Activated CD8-positive, alpha-beta T cell treated with anti-CD3 and anti-CD28 coated beads, Interleukin-2, amount 10 ng/mL, durations not matched to agents 7 days and 5 days (primary cell): Measurements from ENCODE around the gene HSPA12B. TPM values are rescaled to one million over a fixed set of nuclear protein-coding genes. Genes with fewer than 3 reads are reported as not detected.

Experiments
- ATAC-seq: fragments of 150-1000 bp; cut with Tn5 transposase; one replicate; pipeline ENCODE4 v1.10.0; 2021; ENCODE audit warnings: moderate library complexity
- CTCF ChIA-PET: fragments of 350-600 bp; sonication (Branson Sonifier 250); formaldehyde crosslinking; loops from one replicate; lab custom pipeline; 2021; ENCODE audit warnings: antibody characterized with exemption; lab: Charles Lee
- POLR2A ChIA-PET: fragments of 350-600 bp; sonication (Branson Sonifier 250); formaldehyde crosslinking; loops from one replicate; lab custom pipeline; 2021; ENCODE audit warnings: antibody characterized with exemption; lab: Charles Lee
- DNase-seq: peaks from one replicate; pipeline ENCODE4 v3.0.0-alpha.2; 2020
- H3K27ac Mint-ChIP-seq: one replicate; pipeline ENCODE4 v1.8.0; 2021; ENCODE audit warnings: mild to moderate bottlenecking, mixed read lengths
- H3K27me3 Mint-ChIP-seq: one replicate; pipeline ENCODE4 v1.8.0; 2021; ENCODE audit warnings: low read depth, mixed read lengths
- H3K36me3 Mint-ChIP-seq: one replicate; pipeline ENCODE4 v1.8.0; 2021; ENCODE audit warnings: low read depth, mixed read lengths
- H3K4me1 Mint-ChIP-seq: one replicate; pipeline ENCODE4 v1.8.0; 2021; ENCODE audit warnings: low read depth, mixed read lengths
- H3K4me3 Mint-ChIP-seq: one replicate; pipeline ENCODE4 v1.8.0; 2021; ENCODE audit warnings: mild to moderate bottlenecking, mixed read lengths
- H3K9me3 Mint-ChIP-seq: one replicate; pipeline ENCODE4 v1.8.0; 2022; ENCODE audit warnings: mixed read lengths; ENCODE audit not compliant: insufficient read depth
- total RNA-seq, 2 experiments: library from RNA; stranded (reverse); gene quantifications; one replicate each; pipeline ENCODE4 v1.2.3, GENCODE V29; 2021

The HSPA12B gene
- total RNA-seq, 2 experiments from 2014 or later: not detected

DNA sequence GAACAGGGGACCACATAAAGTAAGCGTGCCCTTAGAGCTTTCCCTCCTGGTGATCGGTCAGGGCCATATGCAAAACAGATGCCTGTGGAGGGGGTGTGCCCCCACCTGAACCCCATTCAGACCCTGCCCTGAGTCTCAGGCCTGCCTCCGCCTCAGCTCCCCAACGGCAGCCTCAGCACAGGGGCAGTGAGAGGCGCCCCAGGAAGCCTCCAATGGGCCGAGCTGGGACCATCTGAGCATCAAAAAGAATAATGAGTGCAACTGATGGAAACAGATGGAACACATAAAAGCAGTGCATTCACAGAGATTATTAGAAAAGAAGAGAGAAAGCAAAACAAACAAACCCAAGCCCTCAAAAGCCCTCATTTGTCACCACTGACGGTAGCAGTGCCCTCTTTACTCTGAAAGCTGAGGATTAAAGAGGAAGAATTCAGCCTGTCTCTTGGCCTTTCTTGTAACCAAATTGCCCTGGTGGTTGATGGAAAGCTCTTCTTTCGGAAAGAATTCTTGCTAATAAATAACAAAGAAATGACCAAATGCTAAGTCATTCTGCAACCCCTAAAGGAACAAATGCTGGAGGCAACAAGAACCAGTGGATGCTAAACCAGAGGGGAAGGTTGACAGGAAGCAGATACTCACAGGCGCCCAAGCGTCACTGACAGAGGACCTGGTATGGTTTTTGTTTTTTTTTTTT lies 28.3 kb downstream of the HSPA12B start:
- peaks cover 5% of the 10 kb centered on the region for H3K4me1 Mint-ChIP-seq
- ATAC-seq (no peak), DNase-seq (no peak)
- H3K27ac Mint-ChIP-seq: no peak overlapping the region
- CTCF ChIA-PET: interaction anchor here (1.0 to 2.1 kb wide), 3 partner anchors 8 to 94 kb away, joined by 3 to 9 read pairs (median 6); partner anchors contain the start of gene CENPB
- H3K4me3 Mint-ChIP-seq: no peak overlapping the region
- POLR2A ChIA-PET: no interaction called here
- H3K9me3 Mint-ChIP-seq: no peaks in the 10 kb centered on the region
- no peaks in the 10 kb centered on the region for H3K27me3 Mint-ChIP-seq
- H3K36me3 Mint-ChIP-seq: peaks cover 12% of the 10 kb centered on the region

GRCh38 chr20:3763671-3764601 lies 31.5 kb downstream of the HSPA12B start:
- Mint-ChIP-seq H3K36me3 (no peaks in the 10 kb centered on the region), H3K27me3 (no peaks in the 10 kb centered on the region), H3K27ac (no peak overlapping the region), H3K4me1 (peaks cover 26% of the 10 kb centered on the region), H3K9me3 (no peaks in the 10 kb centered on the region), H3K4me3 (no peak overlapping the region)
- CTCF ChIA-PET: interaction anchor here (1.0 to 5.8 kb wide), 2 partner anchors 11 to 56 kb away, joined by 3 to 33 read pairs; partner anchors contain the start of gene AP5S1
- POLR2A ChIA-PET: no interaction called here
- no peak for DNase-seq
- ATAC-seq: no peak

- H3K27me3 Mint-ChIP-seq: no peaks in the 10 kb centered on the region
- POLR2A ChIA-PET: no interaction called here
Measured at GRCh38 chr20:3764659-3765058, 32.2 kb downstream of the HSPA12B start.

GRCh38 chr20:3765171-3765882 lies 32.8 kb downstream of the HSPA12B start:
- ChIA-PET CTCF (interaction anchor here (1.2 to 5.8 kb wide), 6 partner anchors 12 to 90 kb away, joined by 3 to 33 read pairs (median 4); partner anchors contain the start of gene CENPB), POLR2A (interaction anchor here (1.2 kb wide), 1 partner anchor 21 kb away, joined by 3 read pairs; the partner anchor contains the start of gene CENPB)
- ATAC-seq (no peak), DNase-seq (no peak)
- H3K27me3 Mint-ChIP-seq: no peaks in the 10 kb centered on the region
- no peaks in the 10 kb centered on the region for H3K36me3 Mint-ChIP-seq
- H3K4me1 Mint-ChIP-seq: peaks cover 30% of the 10 kb centered on the region
- no peak overlapping the region for H3K27ac Mint-ChIP-seq
- H3K9me3 Mint-ChIP-seq: no peaks in the 10 kb centered on the region
- H3K4me3 Mint-ChIP-seq: peak overlapping the region; percentile 10

More at GRCh38 chr20:3764659-3765058, 32.2 kb downstream of the HSPA12B start:
- no peaks in the 10 kb centered on the region for H3K9me3 Mint-ChIP-seq
- CTCF ChIA-PET: interaction anchor here (1.0 to 5.8 kb wide), 3 partner anchors 12 to 88 kb away, joined by 3 to 33 read pairs (median 7); partner anchors contain the start of gene AP5S1
- no peak for ATAC-seq
- no peaks in the 10 kb centered on the region for H3K36me3 Mint-ChIP-seq
- no peak overlapping the region for H3K4me3 Mint-ChIP-seq
- no peak overlapping the region for H3K27ac Mint-ChIP-seq
- no peak for DNase-seq
- H3K4me1 Mint-ChIP-seq: peaks cover 30% of the 10 kb centered on the region

- peak overlapping the region; percentile 89 for H3K4me3 Mint-ChIP-seq
- no peak for DNase-seq
- no peaks in the 10 kb centered on the region for H3K27me3 Mint-ChIP-seq
- H3K36me3 Mint-ChIP-seq: no peaks in the 10 kb centered on the region
- peaks cover 30% of the 10 kb centered on the region for H3K4me1 Mint-ChIP-seq
- ChIA-PET POLR2A (interaction anchor here (1.2 to 2.7 kb wide), 2 partner anchors 13 to 20 kb away, joined by 3 to 15 read pairs; partner anchors contain the start of gene CENPB), CTCF (interaction anchor here (0.7 to 5.8 kb wide), 10 partner anchors 9 to 314 kb away, joined by 3 to 33 read pairs (median 6); partner anchors contain the start of genes AP5S1, CENPB and SPEF1)
- no peaks in the 10 kb centered on the region for H3K9me3 Mint-ChIP-seq
- H3K27ac Mint-ChIP-seq: no peak overlapping the region
- ATAC-seq: no peak
Measured at GRCh38 chr20:3766422-3767109, 34.1 kb downstream of the HSPA12B start.

DNA sequence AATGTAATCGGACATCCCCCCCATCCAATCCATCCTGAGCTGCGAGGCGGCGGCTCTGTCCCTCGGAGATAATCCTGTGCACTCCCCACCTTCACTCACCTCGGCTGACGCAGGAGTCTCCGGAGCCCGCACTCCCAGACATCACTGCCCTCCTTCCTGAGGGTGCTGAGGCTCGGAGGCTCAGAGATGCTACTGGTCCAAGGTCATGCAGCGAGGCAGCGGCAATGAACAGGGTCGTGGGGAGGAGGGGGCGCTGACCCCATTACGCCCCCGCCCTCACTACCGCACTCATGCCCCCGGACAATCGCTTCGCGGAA lies 34.6 kb downstream of the HSPA12B start:
- peak overlapping the region; percentile 14 for H3K27ac Mint-ChIP-seq
- DNase-seq: peak; percentile 42
- POLR2A ChIA-PET: interaction anchor here (1.4 to 2.7 kb wide), 4 partner anchors 12 to 19 kb away, joined by 3 to 15 read pairs (median 12); partner anchors contain the start of genes CENPB and SPEF1
- H3K27me3 Mint-ChIP-seq: no peaks in the 10 kb centered on the region
- H3K4me1 Mint-ChIP-seq: peaks cover 30% of the 10 kb centered on the region
- no peaks in the 10 kb centered on the region for H3K36me3 Mint-ChIP-seq
- H3K4me3 Mint-ChIP-seq: peak overlapping the region; percentile 89
- no peaks in the 10 kb centered on the region for H3K9me3 Mint-ChIP-seq
- CTCF ChIA-PET: interaction anchor here (1.2 to 5.8 kb wide), 10 partner anchors 9 to 90 kb away, joined by 4 to 33 read pairs (median 16); partner anchors contain the start of genes AP5S1, CENPB and SPEF1
- peak; percentile 6 for ATAC-seq

DNA sequence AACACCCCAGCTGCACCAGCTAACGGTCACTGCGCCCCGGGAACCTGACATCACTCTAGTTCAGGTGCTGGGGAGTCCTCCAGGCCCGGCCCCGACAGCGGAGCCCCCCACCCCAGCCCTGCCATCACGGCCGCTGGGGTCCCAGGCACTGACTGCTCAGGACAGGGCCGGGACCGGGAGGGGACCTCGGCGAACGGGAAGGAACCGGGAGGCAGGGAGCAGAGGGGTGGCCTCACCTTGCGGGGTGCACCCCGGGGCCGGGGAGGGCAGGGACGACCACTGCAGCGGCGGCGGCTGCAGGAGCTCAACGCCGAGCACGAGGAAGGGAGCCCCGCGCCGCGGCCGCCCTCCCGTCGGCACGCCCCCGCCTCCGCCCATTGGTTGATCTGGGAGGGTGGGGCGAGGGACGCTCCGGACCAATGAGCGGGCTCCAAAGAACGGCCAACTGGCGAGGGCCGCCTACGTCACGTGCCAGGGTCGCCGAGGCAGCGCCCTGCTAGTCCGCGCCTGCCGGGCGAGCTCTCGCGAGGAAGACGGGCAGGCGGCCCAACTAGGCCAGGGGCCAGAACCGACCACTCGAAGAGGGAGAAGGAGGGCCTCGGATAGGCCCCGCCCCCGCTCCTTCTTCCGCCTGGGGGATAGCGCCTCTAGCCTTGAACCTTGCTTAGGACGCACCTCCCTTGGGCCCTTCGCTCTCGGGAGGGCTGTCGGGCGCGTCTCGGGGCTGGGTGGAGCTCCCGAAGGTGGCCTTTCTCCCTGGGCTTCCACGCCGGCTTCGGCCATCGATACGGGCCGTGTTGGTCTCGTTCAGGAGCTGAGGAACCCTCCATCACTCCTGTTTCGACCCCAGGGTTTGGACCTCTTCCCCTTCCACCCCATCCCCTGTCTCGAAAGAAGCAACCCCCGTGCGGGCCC lies 35.2 kb downstream of the HSPA12B start, which contains the start of gene ADISSP:
Gene ADISSP, minus strand, starts transcription at position 327 of the 915 bp plus-strand sequence. CDS start 7,653 bp downstream, outside the sequence.
- Mint-ChIP-seq H3K36me3 (no peaks in the 10 kb centered on the region), H3K4me3 (peak within 1 kb of the TSS; percentile 89), H3K4me1 (peaks cover 30% of the 10 kb centered on the region), H3K27me3 (no peaks in the 10 kb centered on the region), H3K9me3 (no peaks in the 10 kb centered on the region), H3K27ac (peak within 1 kb of the TSS; percentile 94)
- CTCF ChIA-PET: interaction anchor here (0.6 to 5.8 kb wide), 20 partner anchors 10 to 228 kb away, joined by 3 to 33 read pairs (median 4); partner anchors contain the start of genes ADAM33, AP5S1, CENPB and SPEF1
- peak; percentile 95 for ATAC-seq
- peak; percentile 99 for DNase-seq
- POLR2A ChIA-PET: interaction anchor here (0.6 to 2.7 kb wide), 10 partner anchors 8 to 395 kb away, joined by 3 to 15 read pairs (median 4); partner anchors contain the start of genes AP5S1, CENPB and SPEF1

GRCh38 chr20:3768342-3769130 lies 36.1 kb downstream of the HSPA12B start:
- no peaks in the 10 kb centered on the region for H3K27me3 Mint-ChIP-seq
- ATAC-seq (peak; percentile 52), DNase-seq (peak; percentile 88)
- CTCF ChIA-PET: interaction anchor here (0.6 to 5.8 kb wide), 26 partner anchors 8 to 145 kb away, joined by 3 to 33 read pairs (median 4); partner anchors contain the start of genes ADAM33, AP5S1, CENPB and SPEF1
- H3K36me3 Mint-ChIP-seq: no peaks in the 10 kb centered on the region
- H3K27ac Mint-ChIP-seq: peak overlapping the region; percentile 94
- peaks cover 30% of the 10 kb centered on the region for H3K4me1 Mint-ChIP-seq
- POLR2A ChIA-PET: interaction anchor here (1.0 to 2.7 kb wide), 7 partner anchors 11 to 52 kb away, joined by 3 to 15 read pairs (median 8); partner anchors contain the start of genes AP5S1, CENPB and SPEF1
- H3K4me3 Mint-ChIP-seq: peak overlapping the region; percentile 89
- H3K9me3 Mint-ChIP-seq: no peaks in the 10 kb centered on the region

- Mint-ChIP-seq H3K27ac (no peak overlapping the region), H3K36me3 (no peaks in the 10 kb centered on the region), H3K4me3 (no peak overlapping the region), H3K4me1 (peaks cover 16% of the 10 kb centered on the region), H3K9me3 (no peaks in the 10 kb centered on the region), H3K27me3 (no peaks in the 10 kb centered on the region)
- DNase-seq: no peak
- POLR2A ChIA-PET: interaction anchor here (0.6 kb wide), 1 partner anchor 14 kb away, joined by 3 read pairs; no protein-coding TSS in a partner anchor
- CTCF ChIA-PET: no interaction called here
- no peak for ATAC-seq
Measured at GRCh38 chr20:3771552-3772058, 39.1 kb downstream of the HSPA12B start.
